H1 (cell line): Measurements from ENCODE around the gene SCN2B. TPM values are rescaled to one million over a fixed set of nuclear protein-coding genes. Genes with fewer than 3 reads are reported as not detected.

Experiments used
- CTCF ChIA-PET: fragments of 300-600 bp; sonication (Branson Sonifier 250); formaldehyde crosslinking; loops from one replicate; lab custom pipeline; 2021; ENCODE audit not compliant: partially characterized antibody; lab: Charles Lee
- POLR2A ChIA-PET: fragments of 300-600 bp; sonication (Branson Sonifier 250); formaldehyde crosslinking; loops from one replicate; lab custom pipeline; 2021; ENCODE audit warnings: inconsistent platforms; ENCODE audit not compliant: partially characterized antibody; lab: Charles Lee
- DNase-seq, 2 experiments: peaks; one replicate each; pipeline versions ENCODE4 v3.0.0 to v3.0.0-alpha.2; 2010 to 2022; ENCODE audit warnings: low spot score in 2 of 2, low read depth in 1 of 2, mixed read lengths in 1 of 2
- FAIRE-seq: peaks from 2 replicates; lab custom pipeline; 2011; peaks lifted over from hg19 to GRCh38; lab: Jason Lieb, UNC
- H2AFZ ChIP-seq: 2 replicates; pipeline ENCODE4 v1.8.1; 2012; ENCODE audit warnings: low read length, inconsistent platforms
- H2AK5ac ChIP-seq: 2 replicates; pipeline ENCODE4 v1.6.1; 2013; ENCODE audit warnings: low read depth, low read length
- H2BK120ac ChIP-seq: replicated peaks from 2 replicates; pipeline ENCODE3; 2013; ENCODE audit warnings: low read depth, low read length, inconsistent platforms
- H2BK12ac ChIP-seq: 2 replicates; pipeline ENCODE4 v1.6.1; 2013; ENCODE audit warnings: low read depth, low read length
- H2BK15ac ChIP-seq: 2 replicates; pipeline ENCODE4 v1.6.1; 2013; ENCODE audit warnings: low read length
- H2BK20ac ChIP-seq: 2 replicates; pipeline ENCODE4 v1.6.1; 2013; ENCODE audit warnings: low read length
- H2BK5ac ChIP-seq: 2 replicates; pipeline ENCODE4 v1.6.1; 2013; ENCODE audit warnings: low read depth, low read length
- H3K14ac ChIP-seq: 2 replicates; pipeline ENCODE4 v1.6.1; 2013; ENCODE audit warnings: inconsistent platforms; ENCODE audit not compliant: insufficient read length
- H3K18ac ChIP-seq: 2 replicates; pipeline ENCODE4 v1.6.1; 2013; ENCODE audit warnings: low read length; ENCODE audit errors: extremely low read depth
- H3K23ac ChIP-seq: 2 replicates; pipeline ENCODE4 v1.6.1; 2013; ENCODE audit warnings: inconsistent platforms; ENCODE audit not compliant: insufficient read length
- H3K23me2 ChIP-seq: 2 replicates; pipeline ENCODE4 v1.6.1; 2013; ENCODE audit warnings: low read depth, low read length
- H3K27ac ChIP-seq: 2 replicates; pipeline ENCODE4 v1.6.1; 2011; ENCODE audit warnings: low read depth, low read length, inconsistent platforms
- H3K27me3 ChIP-seq, 4 experiments: replicated peaks in 1 of 4; 1 replicate in 1 of 4; 2 replicates in 3 of 4; pipeline versions ENCODE4 v1.6.1 to v1.8.1; 2011 to 2013; ENCODE audit warnings: low read length in 3 of 4, mild to moderate bottlenecking in 3 of 4, inconsistent platforms in 2 of 4, mixed read lengths in 2 of 4, moderate library complexity in 1 of 4; ENCODE audit not compliant: control insufficient read depth in 3 of 4, insufficient read depth in 3 of 4; ENCODE audit errors: extremely low read depth in 1 of 4
- H3K36me3 ChIP-seq, 4 experiments: 2 replicates each; pipeline versions ENCODE4 v1.6.1 to v1.8.1; 2011 to 2013; ENCODE audit warnings: mild to moderate bottlenecking in 4 of 4, low read length in 3 of 4, moderate library complexity in 2 of 4, control low read depth in 1 of 4, inconsistent platforms in 1 of 4; ENCODE audit not compliant: insufficient read depth in 4 of 4, control insufficient read depth in 2 of 4
- H3K4ac ChIP-seq: replicated peaks from 2 replicates; pipeline ENCODE3; 2013; ENCODE audit warnings: low read length, low read depth, mixed read lengths, inconsistent platforms; ENCODE audit not compliant: insufficient read length
- H3K4me1 ChIP-seq, 4 experiments: replicated peaks in 1 of 4; 1 replicate in 1 of 4; 2 replicates in 3 of 4; pipeline versions ENCODE4 v1.6.1 to v1.8.1; 2011 to 2013; ENCODE audit warnings: low read length in 3 of 4, inconsistent platforms in 2 of 4, mixed read lengths in 1 of 4; ENCODE audit not compliant: insufficient read depth in 4 of 4, control insufficient read depth in 3 of 4
- H3K4me2 ChIP-seq, 2 experiments: 2 replicates each; pipeline versions ENCODE4 v1.6.1 to v1.8.1; 2011 to 2013; ENCODE audit warnings: low read depth in 2 of 2, low read length in 2 of 2, control low read depth in 1 of 2, inconsistent platforms in 1 of 2, mild to moderate bottlenecking in 1 of 2; ENCODE audit not compliant: insufficient read depth in 1 of 2
- H3K4me3 ChIP-seq, 4 experiments: fragments of 200-600, 300-600 bp in 1 of 4; sonication (generic), shearing (Covaris generic), sonication (Bioruptor Twin) in 1 of 4; 2 replicates each; pipeline versions ENCODE4 v1.5.1 to v1.8.1; 2011 to 2016; ENCODE audit warnings: low read length in 4 of 4, low read depth in 3 of 4, control low read depth in 2 of 4, inconsistent platforms in 2 of 4, mild to moderate bottlenecking in 2 of 4, mixed read lengths in 1 of 4, moderate library complexity in 1 of 4; ENCODE audit not compliant: insufficient read depth in 2 of 4; ENCODE audit errors: extremely low read depth in 1 of 4
- H3K56ac ChIP-seq: replicated peaks from 2 replicates; pipeline ENCODE3; 2013; ENCODE audit warnings: low read depth, mild to moderate bottlenecking, mixed read lengths, low read length, inconsistent platforms; ENCODE audit not compliant: insufficient read length
- H3K79me1 ChIP-seq: 2 replicates; pipeline ENCODE4 v1.6.1; 2013; ENCODE audit warnings: low read depth, low read length, control low read depth
- H3K79me2 ChIP-seq, 2 experiments: 2 replicates each; pipeline versions ENCODE4 v1.6.1 to v1.8.1; 2012 to 2013; ENCODE audit warnings: low read length in 2 of 2, mild to moderate bottlenecking in 2 of 2, inconsistent platforms in 1 of 2; ENCODE audit not compliant: insufficient read depth in 2 of 2, control insufficient read depth in 1 of 2
- H3K9ac ChIP-seq, 4 experiments: replicated peaks in 1 of 4; 1 replicate in 1 of 4; 2 replicates in 3 of 4; pipeline versions ENCODE4 v1.6.1 to v1.8.1; 2011 to 2013; ENCODE audit warnings: low read depth in 3 of 4, low read length in 3 of 4, control low read depth in 2 of 4, mild to moderate bottlenecking in 2 of 4, moderate library complexity in 2 of 4, inconsistent platforms in 1 of 4; ENCODE audit errors: extremely low read depth in 1 of 4
- H3K9me3 ChIP-seq, 2 experiments: 2 replicates each; pipeline versions ENCODE4 v1.6.1 to v1.8.1; 2012 to 2013; ENCODE audit warnings: mild to moderate bottlenecking in 2 of 2, moderate library complexity in 2 of 2, control low read depth in 1 of 2, inconsistent platforms in 1 of 2, low read depth in 1 of 2, low read length in 1 of 2, mixed read lengths in 1 of 2; ENCODE audit not compliant: insufficient read depth in 2 of 2
- H4K20me1 ChIP-seq, 2 experiments: replicated peaks in 1 of 2; 2 replicates each; pipeline versions ENCODE3 to v1.8.1; 2011 to 2013; ENCODE audit warnings: inconsistent platforms in 2 of 2, low read length in 2 of 2, mild to moderate bottlenecking in 1 of 2; ENCODE audit not compliant: insufficient read depth in 2 of 2, control insufficient read depth in 1 of 2
- H4K5ac ChIP-seq: 2 replicates; pipeline ENCODE4 v1.6.1; 2013; ENCODE audit warnings: low read length, low read depth, mixed read lengths, inconsistent platforms; ENCODE audit not compliant: insufficient read length
- H4K8ac ChIP-seq: 2 replicates; pipeline ENCODE4 v1.8.0; 2013; ENCODE audit warnings: mild to moderate bottlenecking, moderate library complexity, low read length, inconsistent platforms; ENCODE audit not compliant: insufficient read depth; ENCODE audit errors: extremely low read depth
- H4K91ac ChIP-seq: replicated peaks from 2 replicates; pipeline ENCODE3; 2013; ENCODE audit warnings: low read length, mixed read lengths, inconsistent platforms; ENCODE audit not compliant: insufficient read length
- EGR1 ChIP-seq: IDR thresholded peaks from 2 replicates; pipeline ENCODE4 v1.6.1; 2011; ENCODE audit warnings: low read depth, low read length, borderline replicate concordance
- KDM4A ChIP-seq: IDR thresholded peaks from one replicate; pipeline ENCODE4 v1.7.1; 2012; ENCODE audit warnings: low read depth, mild to moderate bottlenecking, moderate library complexity, low read length, inconsistent platforms; ENCODE audit not compliant: severe bottlenecking
- POU5F1 ChIP-seq: IDR thresholded peaks from 2 replicates; pipeline ENCODE4 v1.6.1; 2011; ENCODE audit warnings: low read depth, mild to moderate bottlenecking, low read length, moderate library complexity
- RFX5 ChIP-seq: IDR thresholded peaks from 2 replicates; pipeline ENCODE4 v1.6.1; 2011; ENCODE audit warnings: low read depth, low read length, improper control_type of control experiment, borderline replicate concordance
- WGBS, 2 experiments: shearing (Covaris generic) in 1 of 2; methylation state at CpG; one replicate each; pipeline versions ENCODE4 v1.1.6 to v1.1.7; 2013 to 2015; ENCODE audit warnings: low lambda C conversion rate in 2 of 2, mixed read lengths in 2 of 2, inconsistent platforms in 1 of 2, low coverage in 1 of 2, missing lambda C conversion rate in 1 of 2; ENCODE audit not compliant: insufficient replicate concordance in 2 of 2, insufficient coverage in 1 of 2, insufficient read length in 1 of 2; ENCODE audit errors: extremely low coverage in 1 of 2, missing lambda C conversion rate in 1 of 2; 5-methylcytosine and 5-hydroxymethylcytosine counted together
- polyA plus RNA-seq, 7 experiments: library from polyadenylated mRNA; depleted of rRNA in 3 of 7; stranded (reverse) in 5 of 7; unstranded in 2 of 7; fragments of >200 nt in 5 of 7; fragments of 200-250 nt in 2 of 7; gene quantifications; 1 replicate in 5 of 7; 2 replicates in 1 of 7; 4 replicates in 1 of 7; pipeline versions ENCODE4 v1.2.1 to v1.2.3, GENCODE V29; 2011 to 2013; ENCODE audit warnings: missing spikeins in 2 of 7, mixed read lengths in 2 of 7
- total RNA-seq: library from RNA; stranded (reverse); fragmentation: NEBNext Ultra II Directional; extraction: Animal tissue kit (Norgen Biotek cat#: 25700); gene quantifications from 2 replicates; pipeline ENCODE4 v1.2.1, GENCODE V29; 2021
- TF ChIP-seq, protein P1 (sequence below): IDR thresholded peaks from 2 replicates; pipeline ENCODE4 v1.6.1; 2011; ENCODE audit warnings: low read length, improper control_type of control experiment

Gene SCN2B
- total and polyA plus RNA-seq, 2 of the 8 experiments (the other 6 are each of a cell fraction or from before 2014, with no cell fraction given), result 0.14 to 0.24 TPM

DNA sequence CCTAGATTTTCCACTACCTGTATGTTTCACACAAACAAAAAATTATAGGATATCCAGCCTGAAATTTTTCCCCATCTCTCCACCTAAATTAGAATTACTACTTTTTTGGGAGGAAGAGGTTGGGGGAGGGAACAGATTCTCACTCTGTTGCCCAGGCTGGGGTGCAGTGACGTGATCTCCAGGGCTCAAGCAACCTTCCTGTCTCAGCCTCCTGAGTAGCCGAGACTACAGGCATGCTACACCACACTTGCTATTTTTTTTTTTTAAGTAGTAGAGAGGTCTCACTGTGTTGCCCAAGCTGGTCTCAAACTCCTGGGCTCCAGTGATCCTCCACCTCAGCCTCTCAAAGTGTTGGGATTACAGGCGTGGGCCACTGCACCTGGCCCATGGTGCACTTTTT lies 38.8 kb upstream of the SCN2B start:
- no peak overlapping the region for H3K4me3 ChIP-seq
- FAIRE-seq (no peak), DNase-seq (no peak)
- no peak for TF ChIP-seq RFX5
- TF ChIP-seq, protein P1, sequence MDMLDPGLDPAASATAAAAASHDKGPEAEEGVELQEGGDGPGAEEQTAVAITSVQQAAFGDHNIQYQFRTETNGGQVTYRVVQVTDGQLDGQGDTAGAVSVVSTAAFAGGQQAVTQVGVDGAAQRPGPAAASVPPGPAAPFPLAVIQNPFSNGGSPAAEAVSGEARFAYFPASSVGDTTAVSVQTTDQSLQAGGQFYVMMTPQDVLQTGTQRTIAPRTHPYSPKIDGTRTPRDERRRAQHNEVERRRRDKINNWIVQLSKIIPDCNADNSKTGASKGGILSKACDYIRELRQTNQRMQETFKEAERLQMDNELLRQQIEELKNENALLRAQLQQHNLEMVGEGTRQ, result no peak
- TF ChIP-seq EGR1, result no peak
- no peak for TF ChIP-seq KDM4A
- no peak for TF ChIP-seq POU5F1

More for the DNA sequence above, 38.8 kb upstream of the SCN2B start:
- H4K20me1 ChIP-seq, result no peaks in the 10 kb centered on the region
- H2BK20ac ChIP-seq, result no peak overlapping the region
- H3K4me1 ChIP-seq, result peaks cover 6 to 21% (median 19%) of the 10 kb centered on the region in 4 experiments; a peak in 6 of 7 replicates
- CTCF ChIA-PET, result interaction anchor here (1.6 to 2.6 kb wide), 3 partner anchors 10 to 17 kb away, joined by 5 to 8 read pairs (median 7); partner anchors contain the start of gene JAML
- H3K9ac ChIP-seq, result no peak overlapping the region
- H2AK5ac ChIP-seq, result no peak overlapping the region
- no peak overlapping the region for H4K91ac ChIP-seq
- H3K18ac ChIP-seq, result no peak overlapping the region
- H2BK120ac ChIP-seq, result no peak overlapping the region
- H3K4ac ChIP-seq, result no peak overlapping the region
- no peaks in the 10 kb centered on the region for H3K23me2 ChIP-seq
- H3K56ac ChIP-seq, result no peak overlapping the region
- no peak overlapping the region for H3K14ac ChIP-seq
- no peak overlapping the region for H4K8ac ChIP-seq
- no peaks in the 10 kb centered on the region for H3K27me3 ChIP-seq
- H3K27ac ChIP-seq, result no peak overlapping the region
- H4K5ac ChIP-seq, result no peak overlapping the region
- H2BK12ac ChIP-seq, result no peak overlapping the region
- no peak overlapping the region for H3K4me2 ChIP-seq
- H2BK15ac ChIP-seq, result no peak overlapping the region
- H2BK5ac ChIP-seq, result no peak overlapping the region
- no peaks in the 10 kb centered on the region for H3K36me3 ChIP-seq
- H3K79me2 ChIP-seq, result no peaks in the 10 kb centered on the region
- H3K9me3 ChIP-seq, result no peaks in the 10 kb centered on the region
- H3K79me1 ChIP-seq, result no peaks in the 10 kb centered on the region
- no peak overlapping the region for H2AFZ ChIP-seq
- WGBS, 2 experiments, result 94% methylated on average over 3 of the region's 3 CpGs; no CpG with 5 or more reads in 1 of the 2 experiments
- H3K23ac ChIP-seq, result no peak overlapping the region
- POLR2A ChIA-PET, result interaction anchor here (1.1 kb wide), 1 partner anchor 49 kb away, joined by 3 read pairs; the partner anchor contains the start of gene MPZL2
